Endothelial cell (in vitro differentiated cells): ENCODE results near the gene IL13RA2. TPM values are rescaled to one million over a fixed set of nuclear protein-coding genes. Genes with fewer than 3 reads are reported as not detected.

Experiments used
- DNase-seq: peaks from one replicate; pipeline ENCODE4 v3.0.0; 2021; ENCODE audit warnings: low spot score
- H3K27ac Mint-ChIP-seq: one replicate; pipeline ENCODE4 v1.8.0; 2021; ENCODE audit warnings: mixed read lengths, inconsistent platforms; ENCODE audit not compliant: unreplicated experiment
- H3K27me3 Mint-ChIP-seq: one replicate; pipeline ENCODE4 v1.8.0; 2021; ENCODE audit warnings: mild to moderate bottlenecking, moderate library complexity, mixed read lengths, inconsistent platforms; ENCODE audit not compliant: unreplicated experiment
- H3K36me3 Mint-ChIP-seq: one replicate; pipeline ENCODE4 v1.8.0; 2021; ENCODE audit warnings: mild to moderate bottlenecking, low read depth, mixed read lengths, inconsistent platforms; ENCODE audit not compliant: unreplicated experiment
- H3K4me1 Mint-ChIP-seq: one replicate; pipeline ENCODE4 v1.8.0; 2021; ENCODE audit warnings: mild to moderate bottlenecking, mixed read lengths, inconsistent platforms; ENCODE audit not compliant: unreplicated experiment
- H3K4me3 Mint-ChIP-seq: one replicate; pipeline ENCODE4 v1.8.0; 2021; ENCODE audit warnings: mild to moderate bottlenecking, mixed read lengths, inconsistent platforms; ENCODE audit not compliant: unreplicated experiment
- H3K9me3 Mint-ChIP-seq: one replicate; pipeline ENCODE4 v1.8.0; 2021; ENCODE audit warnings: mixed read lengths, inconsistent platforms; ENCODE audit not compliant: unreplicated experiment
- total RNA-seq: library from RNA; stranded (reverse); fragmentation: NEBNext Ultra II Directional; extraction: Animal tissue kit (Norgen Biotek cat#: 25700); gene quantifications from one replicate; pipeline ENCODE4 v1.2.1, GENCODE V29; 2021; ENCODE audit not compliant: unreplicated experiment
- TF ChIP-seq, protein P1 (sequence below): fragments of 200-600 bp; sonication (generic); IDR thresholded peaks from one replicate; pipeline ENCODE4 v1.5.0; 2021; ENCODE audit warnings: antibody characterized with exemption; ENCODE audit not compliant: unreplicated experiment

Gene IL13RA2
- total RNA-seq, 1 donor from 2014 or later: not detected

DNA sequence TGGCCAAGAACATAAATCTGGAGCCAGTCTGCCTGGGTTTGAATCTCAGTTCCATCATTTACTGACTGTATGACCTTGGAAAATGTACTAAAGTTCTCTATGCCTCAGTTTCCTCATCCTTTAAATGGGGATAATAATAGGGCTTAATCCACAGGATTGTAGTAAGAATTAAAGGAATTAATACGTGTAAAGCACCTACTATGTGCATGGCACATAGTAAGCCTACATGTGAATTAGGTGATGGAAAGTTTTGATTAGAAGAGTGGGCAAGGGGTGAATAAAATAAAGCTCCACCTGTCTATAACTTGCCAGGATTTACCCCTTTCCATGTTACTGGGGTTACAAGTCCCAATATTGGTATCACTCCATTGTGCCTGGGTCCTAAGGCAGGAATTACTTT, 35.8 kb upstream of the IL13RA2 start:
- no peak overlapping the region for H3K4me3 Mint-ChIP-seq
- no peaks in the 10 kb centered on the region for H3K36me3 Mint-ChIP-seq

DNA sequence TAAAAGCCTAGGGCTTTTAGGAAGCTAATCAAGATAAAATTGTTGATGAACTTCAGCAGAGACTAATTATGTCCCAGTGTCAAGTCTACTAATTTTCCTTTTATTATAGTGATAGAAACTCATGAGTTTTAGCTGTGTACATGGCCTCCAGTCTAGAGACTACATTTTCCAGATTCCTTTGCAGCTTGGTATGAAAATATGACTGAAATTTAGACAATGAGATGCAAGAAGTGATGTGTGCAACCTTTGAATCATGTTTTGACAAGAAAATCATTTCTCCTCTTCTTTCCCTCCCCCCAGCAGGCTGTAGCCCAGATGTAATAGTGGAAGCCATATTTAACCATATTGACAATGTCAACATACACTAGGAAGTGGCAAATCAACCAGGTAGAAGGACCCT, 30.3 kb upstream of the IL13RA2 start:
- Mint-ChIP-seq H3K4me3 (no peak overlapping the region), H3K27ac (no peak overlapping the region), H3K36me3 (no peaks in the 10 kb centered on the region)

More for the DNA sequence above, 35.8 kb upstream of the IL13RA2 start:
- Mint-ChIP-seq H3K27ac (no peak overlapping the region), H3K27me3 (peaks cover 1% of the 10 kb centered on the region), H3K9me3 (no peaks in the 10 kb centered on the region), H3K4me1 (no peaks in the 10 kb centered on the region)
- TF ChIP-seq, protein P1, sequence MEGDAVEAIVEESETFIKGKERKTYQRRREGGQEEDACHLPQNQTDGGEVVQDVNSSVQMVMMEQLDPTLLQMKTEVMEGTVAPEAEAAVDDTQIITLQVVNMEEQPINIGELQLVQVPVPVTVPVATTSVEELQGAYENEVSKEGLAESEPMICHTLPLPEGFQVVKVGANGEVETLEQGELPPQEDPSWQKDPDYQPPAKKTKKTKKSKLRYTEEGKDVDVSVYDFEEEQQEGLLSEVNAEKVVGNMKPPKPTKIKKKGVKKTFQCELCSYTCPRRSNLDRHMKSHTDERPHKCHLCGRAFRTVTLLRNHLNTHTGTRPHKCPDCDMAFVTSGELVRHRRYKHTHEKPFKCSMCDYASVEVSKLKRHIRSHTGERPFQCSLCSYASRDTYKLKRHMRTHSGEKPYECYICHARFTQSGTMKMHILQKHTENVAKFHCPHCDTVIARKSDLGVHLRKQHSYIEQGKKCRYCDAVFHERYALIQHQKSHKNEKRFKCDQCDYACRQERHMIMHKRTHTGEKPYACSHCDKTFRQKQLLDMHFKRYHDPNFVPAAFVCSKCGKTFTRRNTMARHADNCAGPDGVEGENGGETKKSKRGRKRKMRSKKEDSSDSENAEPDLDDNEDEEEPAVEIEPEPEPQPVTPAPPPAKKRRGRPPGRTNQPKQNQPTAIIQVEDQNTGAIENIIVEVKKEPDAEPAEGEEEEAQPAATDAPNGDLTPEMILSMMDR: no peak
- no peak for DNase-seq

DNA sequence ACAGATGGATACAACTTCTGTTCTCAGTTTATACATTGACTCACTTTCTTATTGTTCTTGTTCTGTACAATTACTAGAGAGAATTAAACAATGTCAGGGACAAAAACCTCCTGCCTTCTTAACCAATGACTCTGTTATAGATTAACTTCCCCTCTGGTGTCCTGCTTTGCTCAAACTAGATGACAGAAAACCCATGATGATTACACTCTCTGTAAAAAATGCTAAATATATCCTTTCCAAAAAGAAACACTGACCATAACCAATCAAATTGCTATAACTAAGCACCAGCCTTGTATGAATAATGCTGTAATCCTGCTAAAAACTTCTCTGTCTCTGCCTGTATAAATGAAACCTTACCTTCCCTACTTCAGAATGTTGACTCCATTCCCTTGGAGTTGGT, 29.8 kb upstream of the IL13RA2 start:
- Mint-ChIP-seq H3K36me3 (no peaks in the 10 kb centered on the region), H3K4me1 (peaks cover 3% of the 10 kb centered on the region), H3K27ac (no peak overlapping the region), H3K27me3 (peaks cover 1% of the 10 kb centered on the region), H3K4me3 (no peak overlapping the region), H3K9me3 (no peaks in the 10 kb centered on the region)
- DNase-seq: no peak
- TF ChIP-seq, protein P1: no peak

More for the DNA sequence above, 30.3 kb upstream of the IL13RA2 start:
- H3K4me1 Mint-ChIP-seq: peaks cover 3% of the 10 kb centered on the region
- no peak for DNase-seq
- TF ChIP-seq, protein P1: no peak
- no peaks in the 10 kb centered on the region for H3K9me3 Mint-ChIP-seq
- peaks cover 1% of the 10 kb centered on the region for H3K27me3 Mint-ChIP-seq

DNA sequence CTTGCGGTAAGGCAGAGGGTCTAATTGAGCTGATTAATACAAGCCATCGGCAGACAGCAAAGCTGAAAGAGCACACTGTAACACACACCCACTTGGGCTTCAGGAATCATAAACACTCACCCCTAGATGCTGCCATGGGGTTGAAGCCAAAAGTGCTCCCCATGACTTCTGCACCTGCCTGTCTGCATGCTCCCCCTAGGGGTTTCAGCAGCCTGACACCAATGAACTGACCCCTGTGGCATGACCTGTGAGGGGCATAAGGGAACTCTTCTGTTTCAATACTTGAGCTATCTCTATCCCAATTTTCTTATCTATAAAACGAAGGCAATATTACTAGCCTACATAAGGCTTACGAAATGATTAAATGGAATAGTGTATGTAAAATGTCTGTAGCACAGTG, 23.0 kb upstream of the IL13RA2 start:
- H3K4me1 Mint-ChIP-seq: peaks cover 3% of the 10 kb centered on the region
- TF ChIP-seq, protein P1: no peak
- no peak overlapping the region for H3K4me3 Mint-ChIP-seq
- DNase-seq: no peak
- no peaks in the 10 kb centered on the region for H3K9me3 Mint-ChIP-seq
- H3K27me3 Mint-ChIP-seq: no peaks in the 10 kb centered on the region
- H3K36me3 Mint-ChIP-seq: no peaks in the 10 kb centered on the region
- no peak overlapping the region for H3K27ac Mint-ChIP-seq

DNA sequence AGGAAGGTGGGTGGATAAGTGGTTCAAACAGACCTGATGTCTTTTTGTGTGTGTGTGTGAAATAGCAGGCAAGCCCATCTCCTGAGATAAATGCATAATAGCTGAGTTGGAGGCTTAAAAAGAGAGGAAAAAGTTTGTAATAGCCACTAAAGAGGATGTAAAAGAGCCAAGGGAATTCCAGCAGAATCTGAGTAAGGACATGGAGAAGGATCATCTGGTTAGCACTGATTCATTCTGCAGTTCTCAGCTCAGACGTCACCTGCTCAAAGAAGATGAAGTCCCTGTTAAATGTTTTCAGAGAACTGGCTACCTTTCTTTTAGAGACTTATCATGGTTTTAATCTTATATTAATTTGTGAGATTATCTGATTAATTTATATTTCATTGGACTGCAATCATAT, 21.0 kb upstream of the IL13RA2 start:
- no peak overlapping the region for H3K4me3 Mint-ChIP-seq
- no peaks in the 10 kb centered on the region for H3K9me3 Mint-ChIP-seq

More for the DNA sequence above, 21.0 kb upstream of the IL13RA2 start:
- no peaks in the 10 kb centered on the region for H3K27me3 Mint-ChIP-seq
- H3K36me3 Mint-ChIP-seq: no peaks in the 10 kb centered on the region
- H3K4me1 Mint-ChIP-seq: peaks cover 3% of the 10 kb centered on the region
- DNase-seq: no peak
- H3K27ac Mint-ChIP-seq: no peak overlapping the region
- TF ChIP-seq, protein P1: no peak
